Fibroblast of lung (primary cell): ENCODE results near the gene MRGPRF. TPM values are rescaled to one million over a fixed set of nuclear protein-coding genes. Genes with fewer than 3 reads are reported as not detected.
"Not testable (repeated sequence)": the region's sequence is repeated elsewhere in the genome, so short reads cannot be mapped to it uniquely, and the experiment has no call there.

Experiments
- DNase-seq, 2 donors: peaks; one replicate each; pipeline versions ENCODE4 v3.0.0 to v3.0.0-alpha.2; 2010; ENCODE audit warnings: low read depth in 2 of 2
- H2AFZ ChIP-seq: 2 replicates; pipeline ENCODE4 v1.5.1; 2012; ENCODE audit warnings: low read length, control low read depth, inconsistent platforms
- H3K27ac ChIP-seq: 2 replicates; pipeline ENCODE4 v1.5.1; 2011; ENCODE audit warnings: low read length, control low read depth; ENCODE audit not compliant: insufficient read depth
- H3K27me3 ChIP-seq: 2 replicates; pipeline ENCODE4 v1.5.1; 2011; ENCODE audit warnings: mild to moderate bottlenecking, low read length; ENCODE audit not compliant: control insufficient read depth, insufficient read depth
- H3K36me3 ChIP-seq: 2 replicates; pipeline ENCODE4 v1.5.1; 2011; ENCODE audit warnings: low read length; ENCODE audit not compliant: control insufficient read depth, insufficient read depth
- H3K4me1 ChIP-seq: 2 replicates; pipeline ENCODE4 v1.5.1; 2011; ENCODE audit warnings: low read length; ENCODE audit not compliant: control insufficient read depth, insufficient read depth; ENCODE audit errors: extremely low read depth
- H3K4me2 ChIP-seq: 2 replicates; pipeline ENCODE4 v1.5.1; 2011; ENCODE audit warnings: low read length, control low read depth; ENCODE audit not compliant: insufficient read depth; ENCODE audit errors: extremely low read depth
- H3K4me3 ChIP-seq, 4 experiments: fragments of 200-600 bp in 1 of 4; sonication (generic) in 1 of 4; replicated peaks in 1 of 4; 2 replicates each; pipeline ENCODE4 v1.5.1; 2011 to 2016; ENCODE audit warnings: low read length in 4 of 4, low read depth in 3 of 4, mild to moderate bottlenecking in 3 of 4, control low read depth in 2 of 4, inconsistent platforms in 1 of 4, mixed read lengths in 1 of 4; ENCODE audit not compliant: insufficient read depth in 1 of 4; ENCODE audit errors: control extremely low read depth in 1 of 4
- H3K79me2 ChIP-seq: 2 replicates; pipeline ENCODE4 v1.5.1; 2012; ENCODE audit warnings: mild to moderate bottlenecking, low read length, inconsistent platforms; ENCODE audit not compliant: control insufficient read depth, insufficient read depth
- H3K9ac ChIP-seq: 2 replicates; pipeline ENCODE4 v1.5.1; 2011; ENCODE audit warnings: mild to moderate bottlenecking, low read length, control low read depth; ENCODE audit not compliant: insufficient read depth
- H3K9me3 ChIP-seq: 2 replicates; pipeline ENCODE4 v1.5.1; 2012; ENCODE audit warnings: low read depth, low read length; ENCODE audit not compliant: control insufficient read depth, insufficient read depth
- H4K20me1 ChIP-seq: 2 replicates; pipeline ENCODE4 v1.5.1; 2011; ENCODE audit warnings: low read length; ENCODE audit not compliant: control insufficient read depth, insufficient read depth; ENCODE audit errors: extremely low read depth
- EZH2 ChIP-seq: IDR thresholded peaks from 2 replicates; pipeline ENCODE4 v1.5.1; 2012; ENCODE audit warnings: low read length, control low read depth, mild to moderate bottlenecking; ENCODE audit errors: missing control alignments
- polyA plus RNA-seq, 2 donors: library from polyadenylated mRNA; depleted of rRNA in 1 of 2; stranded (reverse) in 1 of 2; unstranded in 1 of 2; fragments of >200 nt; gene quantifications; 2 replicates each; pipeline ENCODE4 v1.2.1, GENCODE V29; 2011 to 2012; ENCODE audit warnings: missing spikeins in 1 of 2
- total RNA-seq: library from RNA; depleted of rRNA; stranded (reverse); fragments of >200 nt; gene quantifications from 2 replicates; pipeline ENCODE4 v1.2.1, GENCODE V29; 2014
- TF ChIP-seq, protein P1 (sequence below), 2 donors: IDR thresholded peaks in 1 of 2; conservative IDR thresholded peaks in 1 of 2; 1 replicate in 1 of 2; 2 replicates in 1 of 2; pipeline ENCODE4 v1.5.1; 2011 to 2012; ENCODE audit warnings: low read length in 2 of 2, control low read depth in 1 of 2, inconsistent platforms in 1 of 2, low read depth in 1 of 2, mild to moderate bottlenecking in 1 of 2

MRGPRF gene
- total and polyA plus RNA-seq, 2 donors (not counting 1 experiment from before 2014, with no cell fraction given) = 84.2 to 88.1 TPM

GRCh38 chr11:69000391-69000790 is 12.7 kb downstream of the MRGPRF start:
- DNase-seq = no peak
- Histone ChIP-seq H3K79me2 (peaks cover 2% of the 10 kb centered on the region), H3K36me3 (peaks cover 20% of the 10 kb centered on the region), H3K27me3 (no peaks in the 10 kb centered on the region), H3K4me1 (peaks cover 24% of the 10 kb centered on the region), H3K9me3 (no peaks in the 10 kb centered on the region), H3K9ac (no peak overlapping the region), H3K27ac (peak overlapping the region; percentile 50), H2AFZ (no peak overlapping the region), H4K20me1 (no peaks in the 10 kb centered on the region), H3K4me2 (no peak overlapping the region), H3K4me3 (no peak overlapping the region)
- TF ChIP-seq, protein P1, sequence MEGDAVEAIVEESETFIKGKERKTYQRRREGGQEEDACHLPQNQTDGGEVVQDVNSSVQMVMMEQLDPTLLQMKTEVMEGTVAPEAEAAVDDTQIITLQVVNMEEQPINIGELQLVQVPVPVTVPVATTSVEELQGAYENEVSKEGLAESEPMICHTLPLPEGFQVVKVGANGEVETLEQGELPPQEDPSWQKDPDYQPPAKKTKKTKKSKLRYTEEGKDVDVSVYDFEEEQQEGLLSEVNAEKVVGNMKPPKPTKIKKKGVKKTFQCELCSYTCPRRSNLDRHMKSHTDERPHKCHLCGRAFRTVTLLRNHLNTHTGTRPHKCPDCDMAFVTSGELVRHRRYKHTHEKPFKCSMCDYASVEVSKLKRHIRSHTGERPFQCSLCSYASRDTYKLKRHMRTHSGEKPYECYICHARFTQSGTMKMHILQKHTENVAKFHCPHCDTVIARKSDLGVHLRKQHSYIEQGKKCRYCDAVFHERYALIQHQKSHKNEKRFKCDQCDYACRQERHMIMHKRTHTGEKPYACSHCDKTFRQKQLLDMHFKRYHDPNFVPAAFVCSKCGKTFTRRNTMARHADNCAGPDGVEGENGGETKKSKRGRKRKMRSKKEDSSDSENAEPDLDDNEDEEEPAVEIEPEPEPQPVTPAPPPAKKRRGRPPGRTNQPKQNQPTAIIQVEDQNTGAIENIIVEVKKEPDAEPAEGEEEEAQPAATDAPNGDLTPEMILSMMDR (conservative IDR thresholded peaks at IDR 0.05 in 1 of 2, IDR thresholded peaks at IDR 0.05 in 1 of 2; ENCODE audit: low read depth in 1 of 2, low read length in 2 of 2) = no peak
- no peak for TF ChIP-seq EZH2

DNA sequence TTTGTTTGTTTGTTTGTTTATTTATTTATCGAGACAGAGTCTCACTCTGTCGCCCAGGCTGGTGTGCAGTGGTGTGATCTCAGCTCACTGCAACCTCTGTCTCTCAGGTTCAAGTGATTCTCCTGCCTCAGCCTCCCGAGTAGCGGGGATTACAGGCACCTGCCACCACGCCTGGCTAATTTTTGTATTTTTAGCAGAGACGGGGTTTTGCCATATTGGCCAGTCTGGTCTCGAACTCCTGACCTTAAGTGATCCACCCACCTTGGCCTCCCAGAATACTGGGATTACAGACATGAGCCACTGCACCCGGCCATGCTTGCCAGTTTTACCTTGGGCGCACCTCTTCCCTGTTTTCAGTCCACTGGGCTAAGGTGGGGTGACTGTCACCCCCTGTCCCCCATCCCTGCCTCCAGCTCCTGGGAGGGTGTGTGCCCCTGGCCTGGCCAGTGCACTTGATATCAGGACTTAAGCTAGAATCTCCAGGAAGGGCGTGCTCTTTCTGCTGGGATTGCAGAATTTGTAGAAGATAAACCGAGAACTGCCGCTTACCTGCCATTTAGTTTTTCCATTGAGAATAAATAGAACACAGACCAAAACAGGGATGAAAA is 13.2 kb downstream of the MRGPRF start:
- H3K4me3 ChIP-seq, H3K4me2 ChIP-seq: not testable (repeated sequence)
- peaks cover 24% of the 10 kb centered on the region for H3K4me1 ChIP-seq

DNA sequence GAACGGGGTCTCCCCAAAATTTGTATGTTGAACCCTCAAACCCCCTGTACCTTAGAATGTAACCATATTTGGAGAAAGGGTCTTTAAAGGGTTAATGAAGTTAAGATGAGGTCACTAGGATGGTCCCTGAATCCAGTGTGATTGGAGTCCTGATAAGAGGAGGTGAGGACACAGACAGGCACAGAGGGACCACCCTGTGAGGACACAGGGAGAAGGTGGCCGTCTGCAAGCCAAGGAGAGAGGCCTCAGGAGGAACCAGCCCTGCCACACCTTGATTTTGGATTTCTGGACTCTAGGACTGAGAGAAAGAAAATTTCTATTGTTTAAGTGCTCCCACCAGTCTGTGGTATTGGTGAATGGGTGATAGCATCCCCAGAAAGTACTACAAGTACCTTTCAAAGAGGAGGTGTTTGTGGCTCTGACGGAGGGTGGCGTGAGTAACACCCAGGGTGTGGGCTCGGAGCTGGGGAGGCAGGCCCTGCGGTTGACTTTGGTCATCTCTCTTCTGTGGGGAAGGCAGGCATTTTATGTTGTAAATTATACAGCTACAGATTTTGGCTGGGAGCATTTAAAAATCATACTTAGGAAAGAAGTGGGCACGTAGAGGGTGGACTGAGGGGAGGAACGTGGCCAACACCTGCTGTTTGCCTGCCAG is 13.8 kb downstream of the MRGPRF start:
- no peaks in the 10 kb centered on the region for H3K9me3 ChIP-seq
- peaks cover 10% of the 10 kb centered on the region for H3K36me3 ChIP-seq
- no peak overlapping the region for H3K4me3 ChIP-seq
- H3K27me3 ChIP-seq = no peaks in the 10 kb centered on the region
- TF ChIP-seq, protein P1 (conservative IDR thresholded peaks at IDR 0.05 in 1 of 2, IDR thresholded peaks at IDR 0.05 in 1 of 2; ENCODE audit: low read depth in 1 of 2, low read length in 2 of 2) = no peak
- no peak for TF ChIP-seq EZH2
- no peak overlapping the region for H2AFZ ChIP-seq
- no peak overlapping the region for H3K27ac ChIP-seq
- no peaks in the 10 kb centered on the region for H4K20me1 ChIP-seq
- H3K9ac ChIP-seq = no peak overlapping the region
- no peak overlapping the region for H3K4me2 ChIP-seq
- H3K4me1 ChIP-seq = peaks cover 24% of the 10 kb centered on the region
- H3K79me2 ChIP-seq = no peaks in the 10 kb centered on the region
- DNase-seq = peak in 1 of 2 donors; percentile 20

More for the DNA sequence above, 13.2 kb downstream of the MRGPRF start:
- H3K79me2 ChIP-seq, H3K9me3 ChIP-seq, H3K27me3 ChIP-seq, H3K9ac ChIP-seq, DNase-seq, H4K20me1 ChIP-seq, H3K27ac ChIP-seq, H2AFZ ChIP-seq: not testable (repeated sequence)
- peaks cover 16% of the 10 kb centered on the region for H3K36me3 ChIP-seq
